Cardiac septum (tissue), 1 donor: Measurements from ENCODE around the gene RPS4Y2. TPM values are rescaled to one million over a fixed set of nuclear protein-coding genes. Genes with fewer than 3 reads are reported as not detected.

ENCODE experiments used
- DNase-seq: peaks from one replicate; pipeline ENCODE4 v3.0.0-alpha.2; 2020; ENCODE audit warnings: low spot score
- intact Hi-C: fragments of 100-400 bp; cut with DNase I; formaldehyde crosslinking; loops from one replicate; pipeline ENCODE4 v1.14.0; 2022
- long read RNA-seq: library from polyadenylated mRNA; unstranded; transcript quantifications from one replicate; pipeline ENCODE4 v2.0.0, GENCODE V29; 2021
- total RNA-seq: library from RNA; stranded (reverse); fragmentation: NEBNext Ultra II Directional; extraction: Animal tissue kit (Norgen Biotek cat#: 25700); gene quantifications from one replicate; pipeline ENCODE4 v1.2.1, GENCODE V29; 2021
- donor health status: DM: no; HTN: no; CAD: no.

RPS4Y2 gene
- total RNA-seq = not detected
- long read RNA-seq = 0 reads

DNA sequence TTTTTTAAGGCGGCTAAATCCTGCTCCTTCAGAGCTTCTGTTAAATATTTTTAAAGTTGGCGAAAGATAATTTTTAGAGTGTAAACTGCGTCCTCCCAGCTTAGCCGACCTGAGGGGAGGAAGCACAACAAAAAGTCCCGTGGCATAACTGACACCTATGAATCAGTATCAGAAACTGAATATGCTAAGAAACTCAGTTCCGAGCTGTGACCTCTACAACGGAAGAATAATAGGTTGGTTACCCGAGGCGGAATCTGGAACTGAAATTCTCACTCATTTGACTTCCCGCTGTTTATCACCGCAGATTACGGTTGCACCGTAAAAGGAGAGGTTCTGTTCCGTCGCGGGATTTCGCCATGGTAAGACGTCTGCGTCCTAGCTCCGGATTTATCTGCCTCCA lies at the start of gene RPS4Y2:
Gene RPS4Y2, plus strand, starts transcription at position 301 of the 400 bp plus-strand sequence. Its CDS starts 56 bp downstream, at position 357.
- intact Hi-C loops = no loop called here
- DNase-seq = no peak

- DNase-seq = no peak
- intact Hi-C loops = no loop called here
Measured at GRCh38 chrY:20714391-20714790, 41.5 kb upstream of the RPS4Y2 start.

DNA sequence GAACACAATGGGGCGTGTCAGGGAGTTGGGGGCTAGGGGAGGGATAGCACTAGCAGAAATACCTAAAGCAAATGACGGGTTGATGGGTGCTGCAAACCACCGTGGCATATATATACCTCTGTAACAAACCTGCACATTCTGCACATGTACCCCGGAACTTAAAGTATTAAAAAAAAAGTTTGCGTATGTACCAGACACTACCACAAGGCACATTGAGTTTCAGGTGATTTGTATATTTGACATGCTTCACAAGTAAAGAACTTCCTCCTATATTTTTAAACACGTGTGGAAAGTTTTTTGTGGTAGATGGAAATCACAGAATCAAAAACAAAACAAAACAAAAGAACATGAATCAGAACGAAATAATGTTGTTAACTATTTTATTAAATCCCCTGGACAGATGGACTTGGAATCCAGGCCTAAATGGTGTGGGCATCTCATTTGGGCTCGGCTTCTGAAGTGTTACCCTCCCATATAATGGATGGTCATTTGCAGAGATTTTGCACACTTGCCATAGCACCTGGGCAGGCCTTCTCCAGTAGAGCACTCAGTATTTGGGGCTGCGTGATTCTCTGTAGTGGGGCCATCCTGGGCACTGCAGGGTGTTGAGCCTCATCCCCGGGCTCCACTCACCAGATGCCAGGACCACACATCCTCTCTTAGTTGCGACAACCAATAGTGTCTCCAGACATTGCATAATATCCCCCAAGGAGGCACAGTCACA lies 29.6 kb upstream of the RPS4Y2 start:
- intact Hi-C loops = no loop called here
- DNase-seq = no peak

DNA sequence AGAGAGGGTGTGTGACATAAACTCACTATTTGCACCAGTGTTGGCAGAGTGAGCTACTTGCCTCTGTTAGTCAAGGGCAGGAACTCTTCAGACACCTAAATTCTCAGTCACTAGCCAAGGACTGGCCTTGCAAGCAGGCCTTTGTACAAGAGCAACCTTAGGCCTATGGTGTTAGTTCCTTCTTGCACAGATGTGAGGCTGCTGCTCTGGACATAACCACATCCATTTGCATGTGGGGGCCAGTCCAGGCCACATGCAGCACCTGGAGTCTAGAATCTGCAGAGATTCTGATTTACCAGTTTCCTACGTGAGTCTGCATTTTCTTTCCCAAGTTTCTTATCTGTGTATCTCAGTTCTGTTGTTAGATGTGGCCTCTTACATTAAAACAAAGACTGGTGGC lies 20.7 kb upstream of the RPS4Y2 start:
- no peak for DNase-seq
- intact Hi-C loops = no loop called here

DNA sequence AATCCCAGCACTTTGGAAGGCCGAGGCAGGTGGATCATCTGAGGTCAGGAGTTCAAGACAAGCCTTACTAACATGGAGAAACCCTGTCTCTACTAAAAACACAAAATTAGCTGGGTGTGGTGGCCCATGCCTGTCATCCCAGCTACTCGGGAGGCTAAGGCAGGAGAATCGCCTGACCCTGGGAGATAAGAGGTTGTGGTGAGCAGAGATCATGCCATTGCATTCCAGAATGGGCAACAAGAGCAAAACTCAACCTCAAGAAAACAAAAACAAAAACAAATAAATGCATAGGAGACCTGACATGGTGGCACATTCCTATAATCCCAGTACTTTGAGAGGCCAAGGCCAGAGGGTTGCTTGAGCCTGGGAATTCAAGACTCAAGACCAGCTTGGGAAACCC lies 16.1 kb upstream of the RPS4Y2 start:
- no peak for DNase-seq
- intact Hi-C loops = no loop called here

DNA sequence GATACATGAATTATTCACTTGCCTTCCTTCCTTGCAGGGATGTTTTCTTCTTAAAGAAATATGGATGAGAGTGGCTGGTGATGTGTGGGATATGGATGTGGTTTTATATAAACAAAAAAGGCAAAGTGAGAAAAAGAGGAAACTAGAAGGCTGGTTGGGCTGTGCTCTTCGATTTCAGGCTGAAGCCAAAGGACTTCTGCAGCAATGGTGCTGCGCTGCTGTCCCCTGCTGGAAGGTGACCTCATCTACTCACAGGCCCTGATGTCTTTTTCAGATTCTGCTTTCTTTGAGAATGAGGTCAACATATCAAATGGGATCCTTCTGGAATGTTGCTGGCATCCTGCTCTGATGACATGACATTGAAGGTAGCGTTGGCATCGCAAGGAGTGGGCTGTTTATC lies 15.3 kb upstream of the RPS4Y2 start:
- no peak for DNase-seq
- intact Hi-C loops = no loop called here

DNA sequence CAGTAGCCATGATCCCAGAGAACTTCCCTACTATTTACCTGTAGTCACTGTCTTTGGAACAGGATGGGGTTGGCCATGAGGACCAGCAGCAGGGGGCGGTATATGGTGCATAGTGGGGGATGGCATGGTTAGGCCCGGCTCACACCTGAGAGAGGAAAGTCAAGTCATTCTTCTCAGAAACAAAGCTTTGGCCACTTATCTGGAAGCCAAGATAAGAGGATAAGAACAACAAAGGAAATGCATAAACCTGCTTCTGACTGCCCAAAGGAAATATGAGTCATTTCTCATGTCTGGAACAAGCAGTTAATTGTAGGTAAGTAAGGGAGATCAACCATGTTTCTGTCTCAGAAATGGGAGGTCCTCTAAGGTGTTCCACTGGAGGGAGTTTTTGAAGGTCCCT lies 10.8 kb upstream of the RPS4Y2 start:
- intact Hi-C loops = no loop called here
- no peak for DNase-seq

DNA sequence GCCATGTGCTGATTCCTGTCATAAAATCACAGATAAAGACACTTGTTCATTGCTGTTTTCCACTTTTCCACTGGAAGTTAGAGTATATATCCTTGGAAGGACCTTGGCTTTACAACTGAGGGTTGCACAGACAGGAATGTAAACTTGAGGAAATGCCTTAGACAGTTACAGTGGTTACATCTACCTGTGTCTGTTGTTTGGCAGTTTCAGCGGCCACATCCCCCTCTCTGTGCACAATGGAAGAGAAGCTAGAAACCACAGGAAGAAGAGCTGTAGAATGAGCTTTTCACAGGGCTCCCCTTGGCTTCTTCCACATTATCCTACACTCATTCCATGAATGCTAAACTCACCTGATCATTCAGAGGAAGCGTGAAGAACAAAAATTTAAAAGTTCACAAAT lies 9.0 kb upstream of the RPS4Y2 start:
- intact Hi-C loops = no loop called here
- no peak for DNase-seq

DNA sequence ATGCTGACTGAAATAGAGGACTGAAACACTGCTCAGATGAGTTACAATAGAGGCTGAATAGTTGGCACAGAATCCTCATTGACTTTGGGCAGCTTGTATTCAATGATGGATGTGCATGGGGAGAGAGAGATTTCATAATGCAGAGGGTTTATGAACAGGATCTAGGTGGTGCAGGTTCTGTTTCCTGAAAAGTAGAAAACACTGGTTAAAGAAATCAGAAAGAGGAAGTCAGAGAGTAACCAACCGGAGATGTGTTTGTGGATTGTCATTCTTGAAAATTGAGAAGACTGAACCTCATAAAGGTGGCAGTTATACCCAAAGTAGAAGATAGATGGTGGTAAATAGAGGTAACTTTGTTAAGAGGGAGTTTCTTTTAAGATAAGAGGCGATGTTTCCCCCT lies 8.0 kb downstream of the RPS4Y2 start:
- no peak for DNase-seq
- intact Hi-C loops = no loop called here

GRCh38 chrY:20765117-20765516 lies 9.2 kb downstream of the RPS4Y2 start:
- no peak for DNase-seq
- intact Hi-C loops = no loop called here

- DNase-seq = no peak
- intact Hi-C loops = no loop called here
Measured at GRCh38 chrY:20770755-20771154, 14.8 kb downstream of the RPS4Y2 start.

GRCh38 chrY:20776104-20776503 lies 20.2 kb downstream of the RPS4Y2 start:
- intact Hi-C loops = no loop called here
- DNase-seq = no peak

DNA sequence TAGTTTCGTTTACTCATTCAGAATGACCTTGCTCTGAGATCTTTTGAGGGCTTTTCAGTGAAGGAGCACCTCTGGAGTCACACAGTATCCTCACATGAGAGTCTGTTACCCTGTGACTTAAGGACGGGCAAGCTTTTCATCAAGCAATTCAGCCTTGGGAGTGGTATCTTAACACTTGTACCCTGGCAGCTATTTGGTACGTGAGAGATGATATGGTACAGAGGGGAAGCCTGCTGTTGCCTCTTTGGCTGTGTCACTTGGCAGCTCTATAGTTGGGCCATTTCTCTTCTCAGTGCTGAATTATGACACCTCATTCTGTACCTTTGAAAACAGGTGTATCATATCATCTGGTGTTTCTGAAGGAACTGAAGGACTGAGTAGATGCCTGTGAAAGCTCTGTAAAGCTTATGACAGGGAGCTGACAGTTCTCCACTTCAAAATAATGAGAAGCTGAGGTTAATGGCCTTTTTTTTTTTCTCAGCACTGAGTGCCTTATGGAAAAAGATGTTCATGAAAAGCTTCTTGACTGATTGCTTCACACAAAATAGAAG lies 24.3 kb downstream of the RPS4Y2 start:
- no peak for DNase-seq
- intact Hi-C loops = no loop called here

DNA sequence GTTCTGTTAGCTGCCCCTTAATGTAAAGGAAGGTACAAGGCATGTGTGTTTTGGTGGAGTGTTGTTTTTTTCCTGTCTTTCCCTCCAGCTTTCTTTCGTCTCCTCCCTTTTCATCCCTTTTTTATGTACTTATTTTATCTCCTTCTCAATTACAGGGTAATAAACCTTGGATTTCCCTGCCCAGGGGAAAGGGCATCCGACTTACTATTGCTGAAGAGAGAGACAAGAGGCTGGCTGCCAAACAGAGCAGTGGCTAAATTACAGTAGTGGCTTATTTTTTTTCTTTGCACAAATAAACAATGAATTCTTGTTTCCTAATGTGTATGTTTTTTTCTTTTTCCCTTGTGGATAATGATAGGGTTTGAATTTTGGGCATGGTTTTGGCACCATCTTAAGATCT lies 24.9 kb downstream of the RPS4Y2 start:
- intact Hi-C loops = no loop called here
- DNase-seq = no peak

DNA sequence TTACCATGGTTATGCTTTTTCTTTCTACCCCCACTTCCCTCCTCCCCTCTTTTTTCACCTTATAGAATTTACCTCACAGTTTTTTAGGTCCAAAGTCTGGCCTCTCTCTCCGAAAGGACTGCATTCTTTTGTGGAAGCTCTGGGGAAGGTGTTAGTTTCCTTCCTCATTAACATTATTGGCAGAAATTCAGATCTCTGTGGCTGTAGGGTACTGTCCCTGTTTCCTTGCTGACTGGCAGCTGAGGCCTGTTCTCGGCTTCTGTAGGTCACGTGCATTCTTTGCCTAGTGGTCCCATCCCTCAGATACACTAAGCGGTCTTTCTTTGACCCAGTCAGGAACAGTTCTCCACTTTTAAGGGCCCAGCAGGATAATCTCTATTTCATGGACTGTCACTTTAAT lies 25.5 kb downstream of the RPS4Y2 start:
- intact Hi-C loops = no loop called here
- DNase-seq = no peak

DNA sequence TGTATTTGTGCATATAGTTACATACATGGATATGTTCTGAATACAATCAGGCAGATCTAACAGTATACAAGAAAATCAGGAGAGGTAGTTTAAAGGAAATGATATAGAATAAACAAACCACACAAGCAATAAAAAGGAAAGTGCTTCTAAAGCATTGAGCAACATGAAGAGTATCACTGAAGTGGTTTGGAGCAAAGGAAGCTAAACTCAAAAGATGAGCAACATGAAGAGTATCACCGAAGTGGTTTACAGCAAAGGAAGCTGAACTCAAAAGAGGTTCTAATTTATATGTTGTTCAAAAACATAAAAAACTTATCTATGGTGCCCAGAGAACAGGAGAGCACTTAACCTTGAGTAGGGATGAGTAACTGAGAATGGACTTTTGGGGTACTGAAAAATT lies 29.1 kb downstream of the RPS4Y2 start:
- intact Hi-C loops = no loop called here
- no peak for DNase-seq

DNA sequence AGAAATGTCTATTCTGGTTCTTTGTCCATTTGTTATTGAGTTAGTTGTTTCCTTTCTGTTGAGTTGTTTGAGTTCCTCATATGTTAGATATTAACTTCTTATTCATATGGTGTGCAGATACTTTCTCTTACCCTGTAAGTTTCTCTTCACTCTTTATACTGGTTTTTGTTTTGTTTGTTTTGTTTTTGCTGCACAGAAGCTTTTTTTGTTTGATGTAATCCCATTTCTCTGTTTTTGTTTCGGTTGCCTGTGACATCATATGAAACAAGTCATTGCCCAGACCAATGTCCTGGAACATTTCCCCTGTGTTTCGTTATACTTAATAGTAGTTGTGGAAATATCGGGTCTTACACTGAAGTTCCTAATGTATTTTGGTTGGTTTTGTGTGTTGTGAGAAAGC lies 31.2 kb downstream of the RPS4Y2 start:
- DNase-seq = no peak
- intact Hi-C loops = no loop called here

DNA sequence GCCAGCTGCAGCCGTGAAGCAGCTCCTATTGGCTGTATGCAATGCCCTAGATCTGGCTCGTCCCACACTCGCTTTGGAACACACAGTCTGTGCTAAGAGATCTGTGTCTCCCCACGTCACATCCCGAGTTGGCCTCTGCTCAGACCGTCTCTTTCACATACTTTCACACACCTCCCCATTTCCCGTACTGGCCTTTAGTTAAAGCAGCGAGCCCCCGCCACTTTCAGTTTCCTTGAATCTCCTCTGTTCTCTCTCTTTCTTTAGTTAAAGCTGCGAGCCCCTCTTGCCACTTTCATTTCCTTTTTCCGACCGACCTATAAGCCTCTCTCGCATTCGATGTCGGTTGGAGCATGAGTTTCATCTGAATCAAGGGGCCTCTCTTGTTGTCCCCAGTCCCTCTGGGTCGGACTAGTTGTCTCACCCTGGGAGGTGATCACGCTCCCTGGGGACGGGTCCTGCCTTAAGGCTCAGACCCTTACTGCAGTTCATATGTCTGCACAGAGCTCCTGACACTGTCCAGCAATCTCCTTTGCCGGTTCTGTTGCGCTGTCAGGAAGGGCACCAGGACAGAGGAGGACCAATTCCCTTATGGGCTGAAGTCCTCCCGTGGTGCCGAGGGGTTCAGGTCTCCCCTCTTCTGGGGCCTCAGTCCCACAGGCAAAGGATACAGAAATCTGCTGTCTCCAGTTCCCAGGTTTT lies 42.6 kb downstream of the RPS4Y2 start:
- DNase-seq = no peak

DNA sequence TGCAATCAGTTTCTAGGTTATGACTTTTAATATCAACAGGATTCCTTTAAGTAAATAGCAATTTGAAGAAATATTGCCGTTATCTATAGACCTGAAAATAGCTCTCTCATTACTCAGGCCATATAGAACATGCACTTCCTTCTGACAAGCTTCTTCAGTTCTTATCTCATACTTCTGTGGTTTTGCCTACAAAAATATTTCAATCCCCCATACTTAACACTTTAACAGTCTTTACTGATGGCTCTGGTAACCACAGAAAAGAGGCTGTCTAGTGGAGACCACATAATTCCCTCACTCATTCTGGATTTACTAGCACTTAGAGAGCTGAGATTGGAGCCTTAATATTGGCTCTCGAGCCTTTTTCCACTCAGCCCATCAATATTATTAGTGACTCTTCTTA lies 46.8 kb downstream of the RPS4Y2 start:
- intact Hi-C loops = no loop called here
- DNase-seq = no peak

More for the DNA sequence above, 42.6 kb downstream of the RPS4Y2 start:
- intact Hi-C loops = no loop called here

GRCh38 chrY:20806243-20806642 lies 50.3 kb downstream of the RPS4Y2 start:
- intact Hi-C loops = no loop called here
- DNase-seq = no peak

GRCh38 chrY:20813459-20813858 lies 57.6 kb downstream of the RPS4Y2 start:
- no peak for DNase-seq
- intact Hi-C loops = no loop called here
